GM21576 (cell line): ENCODE data around the gene DLL4.
"Not testable (repeated sequence)": the region's sequence is repeated elsewhere in the genome, so short reads cannot be mapped to it uniquely, and the experiment has no call there.

Source experiments
- ATAC-seq: cut with Tn5 transposase; IDR thresholded peaks from one replicate; pipeline ENCODE4 v1.9.1; 2021; ENCODE audit warnings: mild to moderate bottlenecking, moderate library complexity; ENCODE audit not compliant: unreplicated experiment

DLL4 gene

DNA sequence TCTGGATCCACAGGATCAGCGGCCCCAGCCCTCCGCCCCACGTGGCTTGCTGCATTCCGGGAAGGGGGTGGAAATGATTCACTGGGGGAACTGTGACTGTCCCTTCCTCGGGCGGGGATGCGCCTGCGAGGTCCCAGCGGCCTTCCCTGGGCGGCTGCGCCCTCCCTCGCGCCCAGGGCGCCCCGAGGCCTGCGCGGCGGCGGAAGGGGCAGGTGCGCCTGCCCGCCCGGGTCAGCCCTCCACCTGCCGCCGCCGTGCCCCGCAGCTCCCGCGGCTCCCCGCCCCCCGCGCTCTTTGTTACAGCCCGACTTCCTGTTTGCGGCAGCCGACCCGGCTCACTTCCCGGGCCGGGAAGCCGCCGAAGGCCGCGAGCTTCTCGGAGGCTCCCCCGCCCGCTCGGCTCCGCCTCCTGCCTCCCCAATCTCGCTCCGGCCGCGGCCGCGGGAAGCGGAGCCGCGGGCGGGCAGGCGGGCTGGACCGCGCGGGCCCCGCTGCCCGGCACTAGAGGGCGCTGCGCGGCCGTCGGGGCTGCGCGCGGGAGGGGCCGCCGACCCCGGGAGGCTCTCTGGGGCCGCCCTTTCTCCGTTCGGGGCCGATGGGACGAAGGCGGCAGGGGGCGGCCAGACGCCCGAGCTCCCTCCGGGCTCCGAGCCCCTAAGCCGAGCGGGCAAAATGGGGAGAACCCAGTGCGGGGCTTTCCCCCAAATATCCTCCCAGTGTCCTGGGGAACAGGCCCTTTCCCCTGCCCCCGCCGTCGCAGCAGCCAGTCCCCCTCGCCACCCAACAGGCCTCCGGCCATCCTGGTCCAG, 12.6 kb downstream of the DLL4 start:
- peak; percentile 44 for ATAC-seq

DNA sequence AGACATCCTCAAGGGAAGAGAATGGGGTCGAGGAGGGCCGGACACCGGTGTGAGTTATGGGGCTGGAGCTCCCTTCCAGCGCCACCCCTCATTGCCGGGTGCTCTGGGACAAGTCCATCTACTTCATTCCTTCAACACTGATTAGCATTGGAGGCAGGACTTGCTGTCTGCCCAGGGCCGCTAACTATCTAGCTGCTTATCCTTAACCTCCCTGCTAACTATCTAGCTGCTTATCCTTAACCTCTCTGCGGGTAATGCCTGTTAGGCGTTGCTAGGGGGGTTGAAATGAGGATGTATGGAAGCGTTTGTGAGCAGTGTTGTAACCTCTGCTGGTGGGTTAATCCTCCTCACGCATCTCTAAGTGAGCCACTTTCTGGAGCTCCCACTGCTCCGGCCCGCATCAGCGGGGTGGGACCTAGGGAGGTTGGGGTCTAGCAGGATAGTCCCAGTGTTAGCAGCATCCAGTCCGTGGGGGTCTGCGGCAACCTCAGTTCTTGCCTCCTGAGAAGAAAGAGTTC, 13.3 kb downstream of the DLL4 start:
- ATAC-seq = no peak

DNA sequence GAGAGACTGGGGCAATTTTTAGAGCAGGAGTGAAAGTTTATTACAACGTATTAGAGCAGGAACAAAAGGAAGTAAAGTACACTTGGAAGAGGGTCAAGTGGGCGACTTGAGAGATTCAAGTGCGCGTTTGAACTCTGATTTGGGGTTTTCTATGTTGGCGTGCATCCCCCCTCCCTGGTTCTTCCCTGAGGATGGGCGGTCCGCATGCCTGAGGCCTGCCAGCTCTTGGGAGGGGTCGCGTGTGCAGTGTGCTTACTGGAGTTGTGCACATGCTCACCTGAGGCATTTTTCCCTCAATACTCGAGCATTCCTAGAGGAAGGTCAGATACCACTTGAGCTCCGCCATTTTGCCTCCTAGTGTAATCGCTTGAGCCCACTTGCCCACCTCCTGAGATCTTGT, 13.7 kb downstream of the DLL4 start:
- ATAC-seq = no peak

DNA sequence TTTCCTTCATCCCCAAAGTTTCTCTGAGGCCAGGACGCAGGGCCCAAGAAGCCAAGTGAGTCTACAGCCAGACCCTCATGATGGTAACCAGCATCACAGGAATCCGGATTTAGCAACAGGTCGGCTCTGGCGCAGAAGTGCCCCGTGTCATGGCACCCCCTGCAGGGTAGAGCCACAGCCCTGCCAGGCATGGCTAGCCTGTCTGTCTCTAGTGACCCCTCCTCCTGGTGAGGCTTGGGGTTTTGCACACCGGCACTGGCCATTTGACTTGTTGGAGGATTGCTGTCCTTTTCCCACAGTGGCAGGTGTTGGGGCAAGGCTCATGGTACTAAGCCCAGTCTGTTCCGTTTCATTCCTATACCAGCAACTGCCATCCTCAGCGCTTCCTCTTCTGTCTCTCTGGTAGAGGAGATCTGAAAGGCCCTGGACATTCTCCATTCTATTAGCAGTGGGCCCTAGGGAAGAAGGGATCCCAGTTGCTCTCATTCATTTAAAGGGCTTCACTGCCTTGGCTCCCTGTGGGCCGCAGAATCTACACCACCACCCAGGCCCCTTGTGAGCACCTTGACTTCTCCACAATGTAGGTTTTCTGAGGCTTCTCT, 14.7 kb downstream of the DLL4 start:
- no peak for ATAC-seq

DNA sequence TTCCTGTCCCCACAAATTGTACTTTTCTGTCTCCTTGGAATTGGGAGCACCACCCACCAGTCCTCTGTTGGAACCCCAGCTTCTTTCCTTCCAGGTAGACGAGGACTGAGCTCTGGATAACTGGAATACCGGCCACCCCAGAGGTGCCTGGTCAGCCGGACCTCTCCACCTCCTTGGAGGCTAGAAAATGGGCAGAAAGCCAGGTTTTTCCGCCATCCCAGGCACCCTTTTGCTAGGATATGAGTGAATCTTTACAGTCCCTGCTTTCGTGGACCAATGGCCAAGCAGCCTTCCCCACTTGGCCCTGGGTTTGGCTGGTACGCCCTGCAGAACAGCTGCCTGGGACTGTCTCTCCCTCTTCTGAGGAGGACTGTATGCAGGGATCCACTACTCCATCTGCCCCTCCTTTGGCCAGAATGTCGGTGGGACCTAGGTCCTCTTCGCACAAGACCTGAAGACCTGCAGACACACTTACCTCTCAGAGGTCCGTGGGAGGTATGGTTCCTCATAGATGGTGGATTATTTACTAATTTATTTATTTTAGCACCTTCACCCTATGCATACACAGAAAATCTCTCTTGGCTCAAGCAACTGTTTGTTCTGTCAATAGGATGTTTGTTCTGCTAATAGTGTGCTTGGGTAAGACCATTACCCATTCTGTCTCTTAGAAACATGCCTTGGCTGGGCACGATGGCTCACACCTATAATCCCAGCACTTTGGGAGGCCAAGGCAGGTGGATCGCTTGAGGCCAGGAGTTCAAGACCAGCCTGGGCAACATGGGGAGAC, 15.6 kb downstream of the DLL4 start:
- ATAC-seq = no peak

DNA sequence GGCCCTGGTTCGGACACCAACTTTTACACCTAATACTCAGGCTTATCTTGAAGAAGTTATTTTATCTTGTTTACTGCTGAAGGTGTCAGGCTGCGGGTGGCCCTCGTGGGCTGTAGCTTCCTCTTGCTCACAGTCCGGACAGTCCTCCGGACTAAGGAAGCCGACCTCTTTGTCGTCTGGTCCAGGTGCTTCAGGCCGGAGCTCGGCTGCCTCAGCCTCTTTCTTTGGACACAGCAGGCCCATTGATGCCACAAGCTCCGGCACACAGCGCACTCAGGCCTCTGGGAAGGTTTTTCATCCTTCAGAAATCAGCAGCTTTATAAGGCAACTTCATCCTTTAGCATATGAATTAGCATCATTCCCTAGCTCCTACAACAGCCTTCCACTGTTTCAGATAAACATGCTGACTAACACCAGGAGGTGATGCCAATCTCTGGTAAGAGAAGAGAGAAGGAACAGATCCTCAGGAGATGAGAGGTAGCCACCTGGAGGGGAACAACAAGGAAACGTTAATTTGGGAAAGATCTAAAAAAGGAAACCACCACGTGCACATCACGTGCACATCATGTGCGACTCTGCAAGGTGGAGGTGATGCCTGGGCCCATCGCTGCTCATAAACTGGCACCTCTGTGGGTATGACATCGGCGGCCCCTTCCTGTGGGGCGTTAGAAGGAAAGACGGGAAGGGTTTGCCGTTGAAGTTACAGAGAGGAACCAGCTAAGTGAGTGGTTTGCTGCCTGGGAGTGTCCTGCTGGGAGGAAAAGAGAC, 19.8 kb downstream of the DLL4 start:
- no peak for ATAC-seq

DNA sequence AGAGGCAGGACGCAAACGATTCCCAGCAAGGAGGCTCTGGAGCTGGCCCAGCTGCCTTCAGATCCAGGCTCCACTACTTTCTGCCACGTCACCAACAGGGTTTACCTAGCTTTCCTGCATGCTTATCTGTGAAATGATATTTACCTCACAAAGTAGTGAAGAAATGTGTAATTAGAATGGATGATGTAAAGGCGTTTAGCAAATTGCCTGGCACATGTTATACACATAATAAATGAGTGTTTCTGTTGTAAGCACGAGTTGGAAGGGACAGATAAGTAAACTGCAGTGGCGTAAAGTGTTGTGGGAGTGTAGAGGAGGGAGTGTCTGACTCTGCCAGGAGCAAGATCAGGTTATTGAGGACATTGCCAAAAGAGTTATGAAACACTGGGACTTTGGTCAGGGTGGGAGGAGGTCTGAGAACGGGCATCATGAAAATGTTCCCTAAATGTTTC, 20.6 kb downstream of the DLL4 start:
- no peak for ATAC-seq

DNA sequence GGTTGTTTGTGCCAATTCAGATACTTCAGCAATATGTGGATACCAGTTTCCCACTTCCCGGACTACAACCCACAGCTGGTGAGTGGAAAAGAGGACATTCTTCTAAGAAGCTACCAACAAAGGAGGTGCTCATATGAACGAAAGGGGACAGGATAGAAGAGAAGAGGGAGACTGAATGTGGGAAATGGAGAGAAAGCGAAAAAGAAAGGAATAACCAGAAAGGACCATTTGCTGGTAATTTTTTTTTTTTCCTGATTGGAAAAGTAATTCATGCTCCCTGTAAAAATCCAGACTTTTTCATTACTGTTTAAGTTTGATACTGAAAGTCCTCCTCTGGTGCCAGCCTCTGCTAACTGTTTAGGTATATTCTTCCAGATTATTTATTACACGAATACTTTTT, 22.6 kb downstream of the DLL4 start:
- ATAC-seq = no peak

DNA sequence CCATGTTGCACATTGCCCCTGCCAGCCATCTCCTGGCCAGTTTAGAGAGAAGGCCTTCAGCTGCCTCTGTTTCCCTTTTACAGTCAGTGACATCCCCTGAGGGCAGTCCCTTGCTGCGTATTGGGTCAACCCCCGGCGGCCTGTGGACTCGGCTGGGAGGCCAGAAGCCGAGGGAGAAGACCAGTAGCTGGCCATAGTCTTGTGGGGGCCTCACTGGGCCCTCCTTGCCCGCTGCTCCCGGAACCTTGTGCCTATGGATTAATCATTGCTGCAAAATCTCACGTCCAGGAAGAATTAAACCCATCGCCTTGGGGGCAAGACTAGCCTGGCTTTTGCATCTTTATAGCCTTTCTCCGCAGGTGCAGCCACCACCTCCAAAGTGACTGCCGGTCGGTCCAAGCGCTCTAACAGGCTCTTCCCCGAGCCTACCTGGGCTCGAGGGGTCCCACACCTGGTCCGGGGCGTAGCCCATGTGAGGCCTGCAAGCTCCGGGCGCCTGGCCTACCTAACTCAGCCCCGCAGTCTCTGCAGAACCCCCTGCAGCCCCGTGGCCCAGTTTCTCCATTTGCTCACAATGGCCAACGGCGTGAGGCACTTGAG, 23.3 kb downstream of the DLL4 start:
- ATAC-seq = no peak

DNA sequence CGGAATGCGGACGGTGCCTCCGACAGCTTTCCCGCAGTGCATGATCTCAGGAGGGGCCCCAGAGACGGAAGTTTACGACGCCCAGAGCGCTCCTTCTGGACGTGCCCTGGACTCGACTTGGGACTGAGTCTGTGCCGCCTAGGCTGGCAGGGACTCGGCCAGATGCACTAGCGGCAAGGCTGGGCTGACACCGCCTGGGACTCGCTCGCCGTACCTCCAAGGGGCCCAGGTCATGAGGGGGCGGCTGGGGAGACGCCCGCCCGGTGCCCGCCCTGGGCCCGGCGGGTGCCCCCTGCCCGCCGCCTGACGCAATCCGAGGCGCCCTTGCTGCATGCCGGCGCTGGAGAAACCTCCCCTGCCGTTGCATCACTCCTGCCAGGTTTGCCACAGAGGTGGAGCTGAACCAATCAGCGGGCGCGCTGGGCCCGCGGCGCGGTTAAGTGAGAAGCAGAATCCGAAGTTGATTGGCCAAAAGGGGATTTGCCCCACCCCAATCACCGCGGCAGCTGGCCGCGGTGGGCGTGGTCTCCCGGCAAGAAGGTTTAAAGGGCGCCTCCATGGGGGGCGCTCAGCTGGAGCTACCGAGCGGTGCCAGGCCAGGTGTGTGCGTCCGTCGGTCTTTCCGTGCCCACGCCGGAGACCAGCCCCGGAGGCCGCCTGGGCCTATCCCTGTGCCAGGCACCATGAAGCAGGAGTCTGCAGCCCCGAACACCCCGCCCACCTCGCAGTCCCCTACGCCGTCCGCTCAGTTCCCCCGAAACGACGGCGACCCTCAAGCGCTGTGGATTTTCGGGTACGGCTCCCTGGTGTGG, 24.0 kb downstream of the DLL4 start, which contains the start of gene CHAC1:
TSS of gene CHAC1 (plus strand) at position 571 of the 812 bp plus-strand sequence. CDS start at position 684, 113 bp downstream.
- ATAC-seq = peak; percentile 83

DNA sequence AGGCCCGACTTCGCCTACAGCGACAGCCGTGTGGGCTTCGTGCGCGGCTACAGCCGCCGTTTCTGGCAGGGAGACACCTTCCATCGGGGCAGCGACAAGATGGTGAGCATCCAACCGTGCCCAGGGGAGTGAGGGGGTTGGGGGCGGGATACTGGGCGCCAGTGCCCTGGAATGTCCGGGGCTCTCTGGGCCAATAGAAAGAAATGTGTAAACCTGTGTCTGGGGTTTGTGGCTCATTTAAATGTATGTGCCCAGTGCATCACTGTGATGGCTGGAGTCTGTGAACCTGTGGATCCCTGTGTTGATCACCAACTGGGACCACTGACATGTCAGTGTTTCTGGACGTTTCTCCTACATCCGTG, 24.6 kb downstream of the DLL4 start:
- no peak for ATAC-seq

DNA sequence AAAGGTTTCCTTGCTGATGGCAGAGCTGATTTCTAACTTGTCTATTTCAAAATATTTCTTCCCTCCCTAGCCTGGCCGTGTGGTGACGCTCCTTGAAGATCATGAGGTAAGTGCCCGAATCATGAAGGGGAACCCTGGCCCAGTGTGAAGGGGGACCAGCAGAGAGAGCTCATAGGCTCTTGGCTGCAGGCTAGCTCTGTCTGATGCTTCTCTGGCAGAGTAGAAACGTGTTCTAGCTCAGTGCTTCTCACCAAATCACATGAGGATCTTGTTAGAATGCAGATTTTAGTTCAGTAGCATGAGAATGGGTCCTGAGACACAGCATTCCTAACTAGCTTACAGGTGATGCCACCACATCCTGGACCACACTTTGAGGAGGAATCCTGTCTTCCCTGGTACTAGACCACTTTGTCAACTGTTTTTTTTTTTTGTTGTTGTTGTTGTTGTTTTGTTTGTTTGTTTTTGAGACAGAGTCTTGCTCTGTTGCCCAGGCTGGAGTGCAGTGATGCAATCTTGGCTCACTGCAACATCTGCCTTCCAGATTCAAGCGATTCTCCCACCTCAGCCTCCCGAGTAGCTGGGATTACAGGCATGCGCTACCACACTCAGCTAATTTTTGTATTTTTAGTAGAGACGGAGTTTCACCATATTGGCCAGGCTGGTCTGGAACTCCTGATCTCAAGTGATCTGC, 25.2 kb downstream of the DLL4 start:
- not testable (repeated sequence) for ATAC-seq

DNA sequence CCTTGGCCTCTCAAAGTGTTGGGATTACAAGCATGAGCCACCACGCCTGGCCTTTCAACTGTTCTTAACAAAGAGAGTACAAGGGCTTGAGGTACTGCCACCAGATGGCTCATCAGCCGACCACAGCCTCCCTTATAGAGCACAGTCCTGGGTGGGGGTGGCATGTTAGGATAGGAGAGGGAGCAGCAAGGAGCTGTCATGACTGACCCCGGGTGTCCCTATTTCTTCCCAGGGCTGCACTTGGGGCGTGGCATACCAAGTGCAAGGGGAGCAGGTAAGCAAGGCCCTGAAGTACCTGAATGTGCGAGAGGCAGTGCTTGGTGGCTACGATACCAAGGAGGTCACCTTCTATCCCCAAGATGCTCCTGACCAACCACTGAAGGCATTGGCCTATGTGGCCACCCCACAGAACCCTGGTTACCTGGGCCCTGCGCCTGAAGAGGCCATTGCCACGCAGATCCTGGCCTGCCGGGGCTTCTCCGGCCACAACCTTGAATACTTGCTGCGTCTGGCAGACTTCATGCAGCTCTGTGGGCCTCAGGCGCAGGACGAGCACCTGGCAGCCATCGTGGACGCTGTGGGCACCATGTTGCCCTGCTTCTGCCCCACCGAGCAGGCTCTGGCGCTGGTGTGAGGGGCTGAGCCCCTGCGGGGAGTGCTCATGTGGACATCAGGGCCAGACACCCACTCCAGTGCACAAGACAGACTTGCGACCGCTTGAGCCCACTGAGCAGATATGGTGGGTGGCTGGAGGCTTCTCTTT, 26.2 kb downstream of the DLL4 start:
- ATAC-seq = no peak

DNA sequence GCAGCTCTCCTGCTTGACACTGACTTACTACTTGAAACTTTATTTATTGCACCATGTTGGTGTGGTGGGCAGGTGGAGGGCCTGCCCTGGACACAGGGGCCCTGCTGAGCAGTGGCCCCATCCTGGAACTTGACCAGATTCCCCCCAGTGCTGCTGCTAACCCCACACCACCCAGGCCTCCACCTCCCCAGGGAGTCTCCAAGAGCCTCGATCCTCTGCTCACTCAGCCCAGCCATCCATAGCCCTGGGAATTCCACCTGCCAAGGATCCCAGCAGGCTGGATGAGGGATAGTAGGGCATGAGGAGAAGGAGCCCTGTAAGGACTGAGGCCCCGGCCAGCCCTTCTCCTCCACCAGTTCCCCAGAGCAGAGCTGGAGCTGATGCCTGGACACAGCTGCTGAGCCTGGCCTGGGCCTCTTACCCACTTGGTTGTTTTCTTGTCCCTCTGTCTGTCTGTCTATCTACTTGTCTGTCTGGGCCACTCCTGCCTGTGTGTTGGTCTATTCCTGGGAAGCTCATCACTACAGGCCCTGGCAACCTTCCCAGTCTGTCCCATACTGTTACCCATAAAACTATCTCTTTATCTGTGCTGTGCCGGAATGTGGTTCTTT, 26.9 kb downstream of the DLL4 start:
- no peak for ATAC-seq

DNA sequence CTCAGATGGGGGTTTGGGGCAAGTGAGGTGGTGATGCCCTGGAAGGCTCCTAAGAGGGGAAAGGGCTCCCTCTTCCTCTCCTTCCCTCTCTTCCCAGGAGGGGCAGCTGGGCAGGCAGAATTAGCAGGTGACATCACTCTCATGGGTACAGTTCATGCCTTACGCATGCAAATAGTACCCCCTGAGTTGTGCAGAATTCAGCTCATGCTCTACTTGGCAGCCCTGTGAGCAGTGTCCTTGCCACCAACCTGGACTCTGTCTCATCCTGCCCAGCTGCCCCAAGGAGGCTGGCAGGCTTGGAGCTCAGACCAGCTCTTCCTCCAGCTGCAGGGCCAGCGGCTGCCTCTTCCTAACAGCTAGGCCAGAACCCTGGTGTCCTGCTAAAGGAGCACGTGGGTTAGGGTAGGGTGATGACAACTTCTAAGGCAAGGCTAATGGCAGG, 27.4 kb downstream of the DLL4 start:
- ATAC-seq = no peak

DNA sequence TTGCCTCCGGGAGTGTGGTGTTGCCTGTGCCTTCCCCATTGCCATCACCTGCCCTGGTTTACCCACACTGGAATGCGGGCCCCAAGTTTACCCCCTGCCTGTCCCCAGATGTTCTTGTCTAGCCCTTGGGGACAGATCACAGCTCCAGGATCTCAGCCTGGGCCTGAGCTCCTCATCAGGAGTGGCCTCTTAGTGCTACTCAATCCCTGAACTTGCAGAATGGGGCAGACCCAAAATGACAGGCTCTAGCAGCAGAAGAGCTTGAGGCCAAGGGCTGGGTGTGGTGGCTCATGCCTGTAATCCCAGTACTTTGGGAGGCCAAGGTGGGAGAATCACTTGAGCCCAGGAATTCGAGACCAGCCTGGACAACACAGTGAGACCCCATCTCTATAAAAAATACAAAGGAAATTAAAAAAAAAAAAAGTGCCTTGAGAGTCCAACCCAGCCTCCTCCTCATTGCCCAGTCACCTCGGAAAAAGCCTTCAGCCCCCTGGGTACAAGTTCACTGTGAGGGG, 28.0 kb downstream of the DLL4 start:
- no peak for ATAC-seq

DNA sequence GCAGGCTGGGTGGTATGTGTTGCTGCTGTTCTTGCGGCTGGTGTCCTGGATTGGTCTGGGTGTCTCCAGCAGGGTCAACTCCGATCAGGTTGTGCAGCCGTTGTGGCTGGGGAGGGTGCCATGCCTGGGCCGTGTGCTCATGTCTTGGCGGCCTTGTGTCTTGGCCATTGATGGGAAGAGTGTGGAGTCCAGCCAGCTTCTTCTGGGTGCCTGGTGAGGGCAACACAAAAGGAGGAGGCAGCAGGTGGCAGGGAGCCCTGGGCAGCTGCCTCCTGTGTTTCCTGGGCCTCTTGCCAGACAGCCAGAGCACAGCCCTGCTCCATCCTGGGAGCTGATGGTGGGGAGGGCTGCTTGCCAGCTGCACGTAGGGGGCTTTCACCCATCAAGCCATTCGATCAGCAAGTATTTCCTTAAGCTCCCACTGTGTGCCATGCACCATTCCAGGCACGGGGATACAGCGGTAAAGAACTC, 28.5 kb downstream of the DLL4 start:
- ATAC-seq = no peak
